Activated T-cell treated with anti-CD3 and anti-CD28 coated beads, Interleukin-2, amount 50 U/mL, for 72 hours (primary cell): ENCODE results near the gene TTC33. TPM values are rescaled to one million over a fixed set of nuclear protein-coding genes. Genes with fewer than 3 reads are reported as not detected.
A peak's percentile ranks its signal among the peaks of the same experiment; 100 is the strongest.

Source experiments
- ATAC-seq, 2 donors: fragments of 150-1000 bp; cut with Tn5 transposase; replicated peaks in 1 of 2; 2 replicates each; pipeline ENCODE4 v1.10.0; 2021; ENCODE audit warnings: moderate library complexity in 2 of 2, mild to moderate bottlenecking in 1 of 2
- DNase-seq, 2 donors: peaks; one replicate each; pipeline ENCODE4 v3.0.0; 2021 to 2022; ENCODE audit warnings: mixed read lengths in 1 of 2
- H3K27ac Mint-ChIP-seq: one replicate; pipeline ENCODE4 v1.8.0; 2022; ENCODE audit warnings: mild to moderate bottlenecking, moderate library complexity, mixed read lengths
- H3K27me3 Mint-ChIP-seq: one replicate; pipeline ENCODE4 v1.8.0; 2022; ENCODE audit warnings: low read depth, mixed read lengths
- H3K36me3 Mint-ChIP-seq, 2 donors: one replicate each; pipeline ENCODE4 v1.8.0; 2022; ENCODE audit warnings: mixed read lengths in 2 of 2, mild to moderate bottlenecking in 1 of 2; ENCODE audit not compliant: insufficient read depth in 2 of 2
- H3K4me1 Mint-ChIP-seq: one replicate; pipeline ENCODE4 v1.8.0; 2022; ENCODE audit warnings: low read depth, mixed read lengths
- H3K4me3 Mint-ChIP-seq, 2 donors: one replicate each; pipeline ENCODE4 v1.8.0; 2022; ENCODE audit warnings: mild to moderate bottlenecking in 2 of 2, mixed read lengths in 2 of 2, moderate library complexity in 2 of 2
- H3K9me3 Mint-ChIP-seq, 2 donors: one replicate each; pipeline ENCODE4 v1.8.0; 2022; ENCODE audit warnings: mixed read lengths in 2 of 2
- total RNA-seq, 2 donors: library from RNA; stranded (reverse); gene quantifications; one replicate each; pipeline ENCODE4 v1.2.3, GENCODE V29; 2022

Gene TTC33
- total RNA-seq, 2 donors from 2014 or later: 29.4 to 33.5 TPM

DNA sequence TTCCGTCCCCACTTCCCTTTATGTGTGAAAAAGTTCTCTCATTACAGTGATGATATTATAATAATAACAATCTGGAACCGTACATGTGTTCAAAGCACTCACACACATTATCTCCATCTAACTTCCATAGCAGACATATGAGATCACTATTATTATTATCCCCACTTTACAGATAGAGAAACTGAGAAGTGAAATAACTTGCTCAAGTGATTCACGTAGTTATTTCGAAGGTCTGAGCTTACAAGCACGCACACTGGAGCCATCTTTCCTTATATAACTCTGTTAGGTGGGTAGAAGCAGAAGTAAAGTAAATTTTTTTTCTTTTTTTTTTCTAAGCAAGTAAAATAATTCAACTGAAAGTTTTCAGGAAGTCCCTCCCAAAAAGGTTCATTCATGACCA lies 139.0 kb downstream of the TTC33 start:
- H3K36me3 Mint-ChIP-seq: no peaks in the 10 kb centered on the region
- DNase-seq: no peak
- H3K9me3 Mint-ChIP-seq: no peaks in the 10 kb centered on the region
- H3K4me3 Mint-ChIP-seq: no peak overlapping the region
- no peaks in the 10 kb centered on the region for H3K27me3 Mint-ChIP-seq
- H3K4me1 Mint-ChIP-seq: peaks cover 13% of the 10 kb centered on the region
- no peak for ATAC-seq
- no peak overlapping the region for H3K27ac Mint-ChIP-seq

DNA sequence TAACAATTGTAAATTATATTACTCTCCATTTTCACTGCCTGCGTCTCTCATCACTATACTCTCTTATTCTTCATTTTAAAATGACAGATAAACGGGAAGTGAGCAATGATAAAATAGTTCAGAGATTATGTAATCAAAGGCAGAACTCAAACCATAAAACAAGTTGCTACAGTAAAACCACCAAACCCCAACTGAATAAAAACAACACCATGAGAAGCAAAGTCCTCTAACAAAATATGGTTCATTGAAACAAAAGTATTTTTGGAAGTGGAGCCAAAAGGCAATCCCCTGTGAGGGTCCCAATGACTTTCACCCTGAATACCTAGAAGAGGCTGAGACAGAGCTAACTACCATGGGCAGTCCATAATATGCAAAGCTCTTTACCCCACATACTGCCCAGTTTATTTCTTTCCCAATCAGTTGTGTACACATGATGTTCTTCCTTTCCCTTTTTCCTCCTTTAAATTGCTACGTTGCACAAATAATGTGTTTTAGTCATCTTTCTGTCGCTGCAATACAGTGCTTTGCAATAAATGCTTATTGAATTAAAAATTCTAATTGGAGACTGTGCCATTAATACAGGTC lies 140.1 kb downstream of the TTC33 start:
- no peaks in the 10 kb centered on the region for H3K27me3 Mint-ChIP-seq
- peak overlapping the region; percentile 24 for H3K27ac Mint-ChIP-seq
- peak overlapping the region; percentile 39 to 49 for H3K4me3 Mint-ChIP-seq
- peaks cover 2% of the 10 kb centered on the region in 2 donors for H3K9me3 Mint-ChIP-seq
- peaks cover 0 to 2% of the 10 kb centered on the region in 2 donors for H3K36me3 Mint-ChIP-seq
- peaks cover 13% of the 10 kb centered on the region for H3K4me1 Mint-ChIP-seq
- ATAC-seq (peak; percentile 29 to 48), DNase-seq (no peak)

- Mint-ChIP-seq H3K4me3 (peak overlapping the region; percentile 39 to 49), H3K27me3 (no peaks in the 10 kb centered on the region), H3K36me3 (peaks cover 0 to 2% of the 10 kb centered on the region in 2 donors), H3K4me1 (peaks cover 13% of the 10 kb centered on the region), H3K27ac (peak overlapping the region; percentile 24), H3K9me3 (peaks cover 2% of the 10 kb centered on the region in 2 donors)
- DNase-seq (no peak), ATAC-seq (no peak)
These were observed 140.7 kb downstream of the TTC33 start for GRCh38 chr5:40614923-40615585.

DNA sequence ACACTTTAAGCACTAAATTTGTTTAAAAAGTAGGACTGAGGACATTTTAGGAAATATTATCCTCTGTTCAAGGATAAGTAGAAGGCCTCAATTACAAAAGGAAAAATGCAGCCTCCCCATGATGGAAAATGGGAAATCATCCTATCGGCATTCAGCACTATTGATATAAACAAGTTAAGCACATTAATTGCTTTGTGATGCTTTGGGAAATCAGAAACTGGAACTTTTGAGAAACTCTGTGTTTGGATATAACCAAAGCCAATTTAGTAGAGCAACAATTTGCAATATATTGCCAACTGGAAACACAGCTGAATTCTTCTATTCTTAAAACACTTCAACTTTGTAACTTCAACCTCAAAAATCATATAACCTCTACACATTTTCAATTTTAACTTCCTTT lies 141.3 kb downstream of the TTC33 start:
- Mint-ChIP-seq H3K9me3 (peaks cover 2% of the 10 kb centered on the region in 2 donors), H3K36me3 (peaks cover 0 to 2% of the 10 kb centered on the region in 2 donors), H3K27me3 (no peaks in the 10 kb centered on the region), H3K4me3 (no peak overlapping the region), H3K27ac (no peak overlapping the region), H3K4me1 (peaks cover 13% of the 10 kb centered on the region)
- DNase-seq (no peak), ATAC-seq (no peak)

- H3K36me3 Mint-ChIP-seq: peaks cover 0 to 2% of the 10 kb centered on the region in 2 donors
- no peak overlapping the region for H3K4me3 Mint-ChIP-seq
- ATAC-seq: no peak
- H3K4me1 Mint-ChIP-seq: peaks cover 11% of the 10 kb centered on the region
- H3K27ac Mint-ChIP-seq: no peak overlapping the region
- no peak for DNase-seq
- H3K27me3 Mint-ChIP-seq: no peaks in the 10 kb centered on the region
- H3K9me3 Mint-ChIP-seq: peaks cover 2% of the 10 kb centered on the region in 2 donors
These were observed 148.6 kb downstream of the TTC33 start for GRCh38 chr5:40607202-40607601.

DNA sequence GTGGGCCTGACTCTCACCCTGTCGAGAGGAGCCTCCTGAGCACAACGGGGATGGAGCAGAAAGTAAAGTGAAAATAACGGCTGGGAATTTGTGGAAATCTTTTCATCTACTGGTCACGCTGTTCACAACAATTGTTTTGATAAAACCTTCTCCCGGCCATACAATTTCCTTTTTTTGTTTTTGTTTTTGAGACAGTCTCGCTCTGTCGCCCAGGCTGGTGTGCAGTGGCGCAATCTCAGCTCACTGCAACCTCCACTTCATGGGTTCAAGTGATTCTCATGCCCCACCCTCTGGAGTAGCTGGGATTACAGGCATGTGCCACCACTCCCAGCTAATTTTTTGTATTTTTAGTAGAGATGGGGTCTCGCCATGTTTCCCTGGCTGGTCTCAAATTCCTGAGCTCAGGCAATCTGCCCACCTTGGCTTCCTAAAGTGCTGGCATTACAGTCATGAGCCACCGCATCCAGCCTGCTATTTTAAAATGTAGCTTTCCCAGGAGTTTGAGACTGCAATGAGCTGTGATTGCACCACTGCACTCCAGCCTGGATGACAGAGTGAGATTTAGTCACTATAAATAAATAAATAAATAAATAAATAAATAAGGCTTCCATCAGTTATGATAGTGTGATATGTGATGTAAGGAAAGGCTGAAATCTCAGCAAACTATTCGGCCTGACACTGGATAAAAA lies 149.5 kb downstream of the TTC33 start:
- H3K36me3 Mint-ChIP-seq: peaks cover 0 to 2% of the 10 kb centered on the region in 2 donors
- no peaks in the 10 kb centered on the region for H3K27me3 Mint-ChIP-seq
- peak overlapping the region; percentile 21 to 75 for H3K4me3 Mint-ChIP-seq
- peak overlapping the region; percentile 80 for H3K27ac Mint-ChIP-seq
- no peak for DNase-seq
- H3K4me1 Mint-ChIP-seq: peaks cover 14% of the 10 kb centered on the region
- ATAC-seq: no peak
- H3K9me3 Mint-ChIP-seq: peaks cover 2% of the 10 kb centered on the region in 2 donors

DNA sequence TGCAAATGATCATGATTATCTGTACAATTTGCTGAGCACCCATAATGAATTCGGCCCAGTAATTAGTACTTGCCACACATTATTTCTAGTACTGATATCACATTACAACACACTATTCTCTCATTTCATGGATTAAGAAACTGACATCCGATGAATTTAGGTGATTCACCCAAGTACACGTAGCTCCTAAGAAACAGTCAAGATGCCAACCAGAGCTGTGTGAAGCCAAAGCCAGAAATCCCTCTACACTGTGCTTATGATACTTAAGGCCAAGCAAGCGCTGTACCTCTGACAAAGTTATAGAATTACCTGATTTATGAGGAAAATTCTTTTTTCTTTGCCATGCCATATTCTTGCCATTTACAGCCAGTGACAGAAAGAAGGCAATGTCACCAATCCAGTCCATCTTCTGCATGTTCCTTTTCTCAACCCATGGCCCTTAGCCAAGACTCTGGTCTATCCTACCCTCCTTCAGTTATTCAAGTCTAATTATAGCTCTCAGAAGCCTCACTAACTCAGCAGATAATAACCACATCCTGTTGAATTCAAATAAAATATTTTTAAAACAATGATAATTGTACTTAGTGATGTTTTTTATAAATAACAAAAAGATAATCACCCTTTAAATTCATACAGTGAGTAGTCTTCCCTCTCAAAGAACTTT lies 150.3 kb downstream of the TTC33 start:
- Mint-ChIP-seq H3K27me3 (no peaks in the 10 kb centered on the region), H3K4me3 (peak overlapping the region in 1 of 2 donors; percentile 75), H3K27ac (peak overlapping the region; percentile 80), H3K36me3 (no peaks in the 10 kb centered on the region), H3K4me1 (peaks cover 21% of the 10 kb centered on the region), H3K9me3 (no peaks in the 10 kb centered on the region)
- ATAC-seq: no peak
- DNase-seq: no peak

GRCh38 chr5:40603378-40603777 lies 152.4 kb downstream of the TTC33 start:
- DNase-seq (no peak), ATAC-seq (no peak)
- H3K27me3 Mint-ChIP-seq: no peaks in the 10 kb centered on the region
- no peaks in the 10 kb centered on the region for H3K9me3 Mint-ChIP-seq
- no peaks in the 10 kb centered on the region for H3K36me3 Mint-ChIP-seq
- H3K4me3 Mint-ChIP-seq: no peak overlapping the region
- H3K27ac Mint-ChIP-seq: peak overlapping the region; percentile 36
- H3K4me1 Mint-ChIP-seq: peaks cover 31% of the 10 kb centered on the region

DNA sequence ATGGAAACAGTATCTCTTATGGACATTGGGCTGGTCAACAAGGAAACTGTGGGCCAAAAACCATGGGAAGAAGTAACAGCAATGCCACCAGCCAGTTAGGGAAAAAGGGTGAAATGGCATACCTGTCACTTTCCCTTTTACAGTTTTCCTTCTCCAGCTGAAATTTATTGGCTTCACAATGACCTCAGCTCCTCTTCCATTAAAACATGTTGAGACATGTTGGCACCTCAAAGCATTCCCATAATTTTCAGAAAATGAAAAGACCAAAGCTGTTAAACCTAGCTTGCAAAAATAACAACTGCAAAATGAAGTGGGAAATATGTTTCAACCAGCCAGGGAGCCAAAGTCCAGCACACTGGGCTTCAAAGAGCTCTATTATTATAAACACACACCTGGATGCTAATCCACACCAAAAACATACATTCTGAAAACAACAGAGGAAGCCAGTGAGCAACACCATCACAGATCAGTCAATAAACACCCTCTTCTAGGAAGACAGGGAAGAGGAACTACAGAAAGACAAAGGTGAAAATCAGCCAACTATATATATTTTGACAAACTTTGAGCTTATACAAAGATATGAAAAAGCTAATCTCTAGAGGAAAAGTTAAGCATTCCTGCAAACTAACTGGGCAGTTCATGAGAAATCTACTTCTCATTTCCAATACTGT lies 154.4 kb downstream of the TTC33 start:
- H3K36me3 Mint-ChIP-seq: no peaks in the 10 kb centered on the region
- ATAC-seq (no peak), DNase-seq (no peak)
- H3K9me3 Mint-ChIP-seq: no peaks in the 10 kb centered on the region
- H3K4me1 Mint-ChIP-seq: peaks cover 31% of the 10 kb centered on the region
- H3K27ac Mint-ChIP-seq: peak overlapping the region; percentile 4
- H3K4me3 Mint-ChIP-seq: no peak overlapping the region
- H3K27me3 Mint-ChIP-seq: peaks cover 10% of the 10 kb centered on the region

- H3K27ac Mint-ChIP-seq: no peak overlapping the region
- peaks cover 22% of the 10 kb centered on the region for H3K4me1 Mint-ChIP-seq
These were observed 155.4 kb downstream of the TTC33 start for GRCh38 chr5:40600383-40600782.

GRCh38 chr5:40599676-40600075 lies 156.1 kb downstream of the TTC33 start:
- no peak for DNase-seq
- H3K27me3 Mint-ChIP-seq: peaks cover 10% of the 10 kb centered on the region
- peak overlapping the region; percentile 7 for H3K27ac Mint-ChIP-seq
- no peaks in the 10 kb centered on the region for H3K36me3 Mint-ChIP-seq
- H3K4me3 Mint-ChIP-seq: no peak overlapping the region
- ATAC-seq: no peak
- H3K4me1 Mint-ChIP-seq: peaks cover 19% of the 10 kb centered on the region
- H3K9me3 Mint-ChIP-seq: no peaks in the 10 kb centered on the region

More at GRCh38 chr5:40600383-40600782, 155.4 kb downstream of the TTC33 start:
- H3K36me3 Mint-ChIP-seq: no peaks in the 10 kb centered on the region
- ATAC-seq (peak; percentile 38 to 46), DNase-seq (no peak)
- H3K9me3 Mint-ChIP-seq: no peaks in the 10 kb centered on the region
- peaks cover 10% of the 10 kb centered on the region for H3K27me3 Mint-ChIP-seq
- no peak overlapping the region for H3K4me3 Mint-ChIP-seq

- Mint-ChIP-seq H3K27me3 (peaks cover 10% of the 10 kb centered on the region), H3K4me1 (peaks cover 24% of the 10 kb centered on the region), H3K9me3 (peaks cover 2 to 6% of the 10 kb centered on the region in 2 donors), H3K36me3 (peaks cover 2 to 5% of the 10 kb centered on the region in 2 donors), H3K27ac (no peak overlapping the region), H3K4me3 (no peak overlapping the region)
- ATAC-seq (no peak), DNase-seq (no peak)
These were observed 160.9 kb downstream of the TTC33 start for GRCh38 chr5:40594811-40595210.
